PC-9 (cell line): ENCODE data around the gene TMIGD2.

Source experiments
- CTCF ChIP-seq: fragments of 200-600 bp; sonication (generic); conservative IDR thresholded peaks from 2 replicates; pipeline ENCODE4 v1.6.1; 2017; ENCODE audit warnings: mixed run types, antibody characterized with exemption, mild to moderate bottlenecking, moderate library complexity
- EZH2 ChIP-seq: fragments of 200-600 bp; sonication (generic); IDR thresholded peaks from 2 replicates; pipeline ENCODE4 v1.8.0; 2017; ENCODE audit warnings: antibody characterized with exemption, low read depth

GRCh38 chr19:4304538-4305256 lies 2.5 kb upstream of the TMIGD2 start, which contains the start of gene FSD1:
- TF ChIP-seq CTCF (no peak), EZH2 (no peak)
